HG03066 (cell line): Measurements from ENCODE around the gene NOL12.
"Not testable (repeated sequence)": the region's sequence is repeated elsewhere in the genome, so short reads cannot be mapped to it uniquely, and the experiment has no call there.

Experiments used
- ATAC-seq: cut with Tn5 transposase; IDR thresholded peaks from one replicate; pipeline ENCODE4 v1.9.1; 2021; ENCODE audit warnings: low read depth; ENCODE audit not compliant: unreplicated experiment

Gene NOL12

DNA sequence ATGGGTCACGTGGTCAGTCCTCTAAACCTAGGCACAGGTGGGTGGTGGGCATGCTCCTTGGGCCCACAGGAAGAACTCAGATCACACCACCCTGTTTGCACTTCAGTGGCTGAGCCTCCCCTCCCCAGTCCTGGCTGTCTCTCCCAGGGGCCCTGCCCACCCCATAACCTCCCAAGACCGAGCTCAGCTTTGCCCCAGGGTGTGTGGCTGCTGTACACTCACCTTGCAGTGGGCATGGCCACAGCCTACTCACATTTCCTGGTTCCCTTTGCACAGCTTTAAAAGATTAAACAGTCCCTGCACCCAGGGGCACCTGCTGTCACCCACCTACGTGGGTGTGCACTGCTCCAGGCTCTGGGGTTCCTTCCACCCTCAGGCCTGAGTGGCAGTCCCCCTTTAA is 24.5 kb downstream of the NOL12 start:
- no peak for ATAC-seq

DNA sequence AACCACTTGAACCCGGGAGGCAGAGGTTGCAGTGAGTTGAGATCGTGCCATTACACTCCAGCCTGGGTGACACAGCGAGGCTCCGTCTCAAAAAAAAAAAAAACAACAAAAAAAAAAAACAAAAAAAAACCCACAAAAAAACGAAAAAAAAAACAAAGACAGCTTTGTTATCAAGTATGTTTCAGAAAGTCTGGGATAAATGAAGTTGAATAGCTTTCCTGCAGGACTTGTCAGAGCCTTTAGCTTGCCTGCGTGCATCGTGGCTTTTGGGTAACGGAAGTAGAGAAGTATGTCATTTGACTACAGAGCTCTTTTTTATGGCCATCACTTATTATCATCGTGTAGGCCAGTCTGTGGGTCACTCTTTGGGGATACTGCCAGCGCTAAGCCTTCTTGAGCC is 25.3 kb downstream of the NOL12 start:
- ATAC-seq, result no peak

DNA sequence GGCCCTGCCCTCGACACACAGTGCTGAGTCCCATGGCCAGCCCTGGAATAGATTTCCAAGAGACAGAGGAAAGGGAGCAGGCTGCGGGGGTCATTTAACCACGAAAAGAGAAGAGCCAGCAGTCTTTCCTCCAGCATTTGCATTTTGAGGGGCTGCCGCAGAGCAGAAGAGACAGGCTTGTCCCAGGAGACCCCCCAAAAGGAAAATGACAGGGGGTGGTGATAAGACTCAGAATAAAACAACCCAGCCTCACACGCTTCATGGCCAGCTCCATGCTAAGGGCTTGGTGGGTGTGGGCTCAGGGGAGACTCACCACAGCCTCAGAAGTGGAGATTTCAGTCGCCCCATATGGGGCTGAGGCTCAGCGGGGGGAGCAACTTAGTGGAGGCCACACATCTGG is 27.6 kb downstream of the NOL12 start:
- ATAC-seq, result no peak

DNA sequence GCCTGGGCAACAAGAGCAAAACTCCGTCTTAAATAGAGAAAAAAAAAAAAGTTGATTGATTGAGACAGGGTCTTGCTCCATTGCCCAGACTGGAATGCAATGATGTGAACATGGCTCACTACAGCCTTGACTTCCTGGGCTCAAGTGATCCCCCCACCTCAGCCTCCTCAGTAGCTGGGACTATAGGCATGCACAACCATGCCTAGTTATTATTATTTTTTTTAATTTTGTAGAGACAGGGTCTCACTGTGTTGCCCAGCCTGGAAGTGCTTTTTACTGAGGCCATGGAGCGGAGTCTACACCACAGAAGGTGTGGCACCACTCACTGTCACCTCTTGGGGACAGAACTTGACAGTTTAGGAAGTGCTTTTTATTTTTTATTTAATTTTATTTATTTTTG is 28.5 kb downstream of the NOL12 start:
- ATAC-seq, result no peak

DNA sequence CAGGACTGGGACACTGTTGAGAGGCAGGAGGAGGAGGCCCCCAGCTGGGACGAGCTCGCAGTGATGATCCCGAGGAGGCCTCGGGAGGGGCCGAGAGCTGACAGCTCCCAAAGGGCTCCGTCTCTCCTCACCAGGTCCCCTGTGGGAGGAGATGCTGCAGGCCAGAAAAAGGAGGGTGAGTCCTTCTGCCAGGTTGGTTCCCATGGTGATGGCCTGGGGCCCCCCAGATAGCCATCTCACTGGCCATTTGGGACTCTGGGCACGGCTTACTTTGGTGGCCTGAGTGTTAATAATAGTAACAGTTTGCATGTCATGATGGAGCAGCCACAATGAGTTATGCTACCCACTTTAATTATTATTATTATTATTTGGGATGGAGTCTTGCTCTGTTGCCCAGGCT is 29.6 kb downstream of the NOL12 start:
- no peak for ATAC-seq

DNA sequence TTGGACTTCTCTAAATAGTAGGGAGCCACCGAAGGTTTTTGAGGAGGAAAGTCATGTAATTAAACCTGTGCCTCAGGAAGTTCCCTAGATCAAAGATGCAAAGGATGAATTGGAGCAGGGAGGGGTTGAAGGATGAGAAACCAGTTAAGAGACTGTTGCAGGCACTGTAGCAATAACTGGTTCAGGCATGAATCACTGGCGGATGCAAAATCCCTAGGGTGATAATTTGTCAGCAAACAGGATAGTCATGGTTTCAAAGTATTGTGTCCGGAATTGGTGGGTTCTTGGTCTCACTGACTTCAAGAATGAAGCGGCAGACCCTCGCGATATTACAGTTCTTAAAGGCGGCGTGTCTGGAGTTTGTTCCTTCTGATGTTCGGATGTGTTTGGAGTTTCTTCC is 30.6 kb downstream of the NOL12 start:
- no peak for ATAC-seq

- ATAC-seq, result not testable (repeated sequence)
Observed at GRCh38 chr22:37717235-37717634, 31.1 kb downstream of the NOL12 start.

- ATAC-seq, result not testable (repeated sequence)
Observed at GRCh38 chr22:37717746-37718305, 31.7 kb downstream of the NOL12 start.

GRCh38 chr22:37725551-37726240 is 39.6 kb downstream of the NOL12 start:
- no peak for ATAC-seq

DNA sequence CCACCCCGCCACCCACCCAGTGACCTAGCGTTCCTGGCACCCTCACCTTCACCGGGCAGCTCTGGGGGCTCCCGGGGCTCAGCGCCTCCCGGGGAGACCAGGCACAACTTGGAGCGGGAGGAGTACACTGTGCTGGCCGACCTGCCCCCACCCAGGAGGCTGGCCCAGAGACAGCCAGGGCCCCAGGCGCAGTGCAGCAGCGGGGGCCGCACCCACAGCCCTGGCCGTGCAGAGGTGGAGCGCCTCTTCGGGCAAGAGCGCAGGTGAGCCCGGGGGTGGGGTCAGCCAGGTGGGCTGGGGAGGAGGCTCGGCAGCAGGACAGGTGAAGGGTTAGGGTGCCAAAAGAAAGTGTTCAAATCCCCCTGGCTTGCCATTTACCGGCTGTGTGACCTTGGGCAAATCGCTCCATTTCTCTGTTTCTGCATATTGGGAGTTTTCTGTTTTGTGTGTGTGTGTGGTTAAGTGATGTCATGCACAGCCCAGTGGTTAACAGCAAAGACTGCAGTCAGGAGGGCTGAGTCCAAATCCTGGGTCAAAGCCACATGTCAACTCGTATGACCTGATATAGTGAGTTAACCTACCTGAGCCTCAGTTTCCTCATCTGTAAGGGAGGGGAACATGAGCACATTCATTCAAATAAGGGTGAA is 40.2 kb downstream of the NOL12 start:
- no peak for ATAC-seq

DNA sequence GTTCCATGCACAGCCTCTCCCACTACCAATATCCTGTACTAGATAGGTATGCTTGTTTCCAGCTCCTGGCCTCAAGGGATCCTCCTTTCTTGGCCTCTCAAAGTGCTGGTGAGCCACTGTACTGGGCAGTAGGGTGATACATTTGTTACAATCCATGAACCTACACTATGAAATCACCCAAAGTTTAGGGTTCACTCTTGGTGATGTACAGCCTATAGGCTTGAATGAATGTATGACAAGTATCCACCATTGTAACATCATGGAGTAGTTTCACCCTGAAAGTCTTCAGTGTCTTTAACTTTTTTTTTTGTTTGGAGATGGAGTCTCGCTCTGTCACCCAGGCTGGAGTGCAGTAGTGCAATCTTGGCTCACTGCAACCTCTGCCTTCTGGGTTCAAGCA is 42.5 kb downstream of the NOL12 start:
- ATAC-seq, result no peak

- ATAC-seq, result no peak
Observed at GRCh38 chr22:37731804-37732471, 45.8 kb downstream of the NOL12 start.

DNA sequence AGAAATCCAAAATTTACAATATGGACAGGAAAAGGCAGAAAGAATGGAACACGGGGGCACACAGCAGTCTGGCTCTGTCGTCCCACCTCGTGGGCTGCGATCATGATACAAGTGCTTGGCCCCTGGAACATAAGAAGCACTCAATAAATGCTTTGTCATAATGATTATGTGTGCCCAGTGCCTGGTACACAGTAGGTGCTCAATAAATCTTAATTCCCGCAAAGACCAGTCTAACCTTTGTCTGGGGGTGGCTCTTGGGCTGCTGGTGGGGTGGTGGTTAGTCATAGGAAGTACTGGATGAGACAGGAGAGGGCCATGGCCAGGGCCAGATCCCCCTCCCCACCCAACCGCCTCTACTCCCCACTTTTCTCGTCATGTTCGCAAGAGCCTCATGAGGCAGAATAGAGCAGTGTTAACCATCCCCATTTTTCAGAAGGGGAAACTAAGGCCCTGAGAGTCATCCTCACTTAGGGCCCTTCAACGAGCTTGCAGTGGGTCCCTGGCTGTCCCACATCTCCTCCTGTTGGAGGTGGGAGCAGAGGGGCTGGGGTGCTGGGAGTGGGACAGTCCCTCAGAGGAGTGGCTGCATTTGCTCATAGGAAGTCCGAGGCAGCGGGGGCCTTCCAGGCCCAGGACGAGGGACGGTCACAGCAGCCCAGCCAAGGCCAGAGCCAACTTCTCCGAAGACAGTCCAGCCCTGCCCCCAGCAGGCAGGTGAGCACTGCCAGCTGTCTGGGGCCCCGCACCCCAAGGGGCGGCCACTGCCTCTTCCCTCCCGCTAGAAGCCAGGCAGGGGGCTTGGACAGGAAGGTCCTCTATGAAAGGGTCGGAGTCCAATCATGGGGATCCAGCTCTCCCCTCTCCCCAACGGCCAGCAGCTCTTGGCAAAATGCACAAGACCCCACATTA is 46.8 kb downstream of the NOL12 start:
- ATAC-seq, result no peak

DNA sequence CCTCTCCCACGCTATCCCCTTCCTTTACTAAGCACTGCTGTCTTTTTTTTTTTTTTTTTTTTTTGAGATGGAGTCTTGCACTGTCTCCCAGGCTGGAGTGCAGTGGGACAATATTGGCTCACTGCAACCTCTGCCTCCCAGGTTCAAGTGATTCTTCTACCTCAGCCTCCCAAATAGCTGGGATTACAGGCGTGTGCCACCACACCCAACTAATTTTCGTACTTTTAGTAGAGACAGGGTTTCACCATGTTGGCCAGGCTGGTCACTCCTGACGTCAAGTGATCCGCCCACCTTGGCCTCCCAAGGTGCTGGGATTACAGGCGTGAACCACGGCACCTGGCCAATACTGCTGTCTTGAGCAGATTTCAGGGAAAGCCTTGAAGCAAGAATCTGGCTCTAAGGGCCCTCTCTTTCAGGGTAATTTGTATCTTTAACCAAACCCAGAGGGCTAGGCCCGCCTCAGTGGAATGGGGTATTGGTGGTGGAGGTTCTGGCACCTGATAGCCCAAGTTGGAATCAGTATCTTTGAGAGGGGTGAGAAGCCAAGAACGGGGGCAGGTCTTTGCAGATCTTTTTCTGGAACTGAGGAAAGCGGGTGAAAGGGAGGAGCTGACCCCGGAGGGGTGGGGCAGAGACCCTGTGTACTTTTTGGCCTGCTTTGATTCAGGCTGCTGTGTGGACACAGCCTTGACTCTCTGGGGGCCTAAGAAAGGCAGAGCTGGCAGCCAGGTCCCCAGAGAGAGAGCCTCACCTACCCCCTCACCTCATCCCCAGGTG is 47.7 kb downstream of the NOL12 start:
- ATAC-seq, result no peak

GRCh38 chr22:37734402-37734700 is 48.2 kb downstream of the NOL12 start:
- no peak for ATAC-seq

DNA sequence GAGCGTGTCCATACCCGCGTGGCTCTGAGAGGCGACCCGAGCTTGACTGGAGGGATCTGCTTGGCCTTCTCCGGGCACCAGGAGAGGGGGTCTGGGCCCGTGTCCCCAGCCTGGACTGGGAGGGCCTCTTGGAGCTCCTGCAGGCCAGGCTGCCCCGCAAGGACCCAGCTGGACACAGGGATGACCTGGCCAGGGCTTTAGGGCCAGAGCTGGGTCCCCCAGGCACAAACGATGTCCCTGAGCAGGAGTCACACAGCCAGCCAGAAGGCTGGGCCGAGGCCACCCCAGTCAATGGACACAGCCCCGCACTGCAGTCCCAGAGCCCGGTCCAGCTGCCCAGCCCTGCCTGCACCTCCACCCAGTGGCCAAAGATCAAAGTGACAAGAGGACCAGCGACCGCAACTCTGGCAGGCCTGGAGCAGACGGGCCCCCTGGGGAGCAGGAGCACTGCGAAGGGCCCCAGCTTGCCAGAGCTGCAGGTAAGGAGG is 48.9 kb downstream of the NOL12 start:
- ATAC-seq, result no peak

DNA sequence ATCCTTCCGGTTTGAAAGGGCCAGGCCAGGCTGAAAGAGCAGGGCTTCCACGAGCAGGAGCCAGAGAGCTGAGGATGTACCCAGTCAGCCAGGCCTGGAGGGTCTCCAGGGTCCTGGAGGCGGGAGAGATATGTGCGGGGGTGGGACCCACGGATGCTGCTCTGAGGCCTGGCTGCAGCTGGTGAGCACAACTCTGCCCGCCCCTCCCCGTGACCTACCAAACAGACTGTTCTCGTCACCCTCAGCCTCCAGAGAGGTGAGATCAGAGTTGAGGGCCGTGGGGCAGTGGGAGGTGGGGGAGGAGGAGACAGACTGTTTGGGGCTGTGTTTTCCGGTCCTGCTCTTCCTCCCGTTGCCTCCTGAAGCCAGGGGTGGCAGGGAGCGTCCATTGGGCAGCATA is 52.9 kb downstream of the NOL12 start:
- ATAC-seq, result no peak

DNA sequence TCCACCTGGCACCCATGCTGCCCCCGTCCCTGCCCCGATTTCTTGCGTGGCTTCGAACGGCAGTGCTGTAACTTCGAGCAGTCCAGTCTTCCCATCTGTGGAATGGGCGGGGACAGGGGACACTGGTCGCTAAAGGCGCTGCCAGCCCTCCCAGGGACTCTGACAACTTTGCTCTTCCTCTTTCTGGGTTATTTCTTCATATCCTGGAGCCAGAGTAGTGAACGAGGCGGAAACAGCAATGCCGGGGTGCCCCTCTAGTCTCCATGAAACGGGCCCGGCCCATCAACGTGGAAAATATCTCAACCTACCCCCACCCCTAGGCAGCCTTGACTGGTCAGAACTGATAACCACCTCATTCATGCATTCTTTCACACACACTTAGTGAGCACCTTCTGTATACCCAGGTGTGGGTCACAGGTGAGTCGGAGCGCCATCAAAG is 53.5 kb downstream of the NOL12 start:
- no peak for ATAC-seq

- no peak for ATAC-seq
Observed at GRCh38 chr22:37740455-37741311, 54.5 kb downstream of the NOL12 start.
